ENCODE results near the gene IGF2BP3. TPM values are rescaled to one million over a fixed set of nuclear protein-coding genes. Genes with fewer than 3 reads are reported as not detected.
A peak's percentile ranks its signal among the peaks of the same experiment; 100 is the strongest.

IGF2BP3 gene
- total RNA-seq, 4 donors from 2014 or later = 45.8 TPM; not detected in 3

DNA sequence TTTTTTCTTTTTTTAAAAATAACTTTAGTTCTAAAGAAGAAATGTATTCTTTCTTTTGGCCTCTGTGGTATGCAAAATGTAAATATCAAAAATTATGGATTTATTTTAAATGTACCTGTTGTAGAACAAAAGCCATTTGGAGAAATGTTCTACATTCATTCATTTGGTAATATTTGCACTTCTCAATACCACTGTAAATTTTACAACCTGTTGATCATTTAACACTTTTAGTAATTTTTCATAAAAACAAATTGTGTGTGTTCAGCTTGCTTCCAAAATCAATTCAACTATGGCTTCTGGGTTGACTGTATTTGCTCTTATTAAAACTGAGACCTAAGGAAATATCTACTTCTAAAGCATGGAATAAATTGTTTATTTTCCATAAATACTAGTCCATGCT lies 2.3 kb upstream of the IGF2BP3 start:
- no peak overlapping the region for H3K4me3 ChIP-seq
- H3K9me3 ChIP-seq = no peaks in the 10 kb centered on the region
- DNase-seq = no peak
- H3K27ac ChIP-seq = no peak overlapping the region
- peaks cover 0 to 16% of the 10 kb centered on the region in 2 donors for H3K4me1 ChIP-seq
- H3K27me3 ChIP-seq = peaks cover 58 to 90% of the 10 kb centered on the region in 2 donors
- TF ChIP-seq CTCF (IDR thresholded peaks at IDR 0.05) (no peak), POLR2A (IDR thresholded peaks at IDR 0.05) (no peak)
- intact Hi-C loops (cut with DNase I; ENCODE audit: low total_unique reads) = no loop called here
- no peaks in the 10 kb centered on the region for H3K36me3 ChIP-seq

DNA sequence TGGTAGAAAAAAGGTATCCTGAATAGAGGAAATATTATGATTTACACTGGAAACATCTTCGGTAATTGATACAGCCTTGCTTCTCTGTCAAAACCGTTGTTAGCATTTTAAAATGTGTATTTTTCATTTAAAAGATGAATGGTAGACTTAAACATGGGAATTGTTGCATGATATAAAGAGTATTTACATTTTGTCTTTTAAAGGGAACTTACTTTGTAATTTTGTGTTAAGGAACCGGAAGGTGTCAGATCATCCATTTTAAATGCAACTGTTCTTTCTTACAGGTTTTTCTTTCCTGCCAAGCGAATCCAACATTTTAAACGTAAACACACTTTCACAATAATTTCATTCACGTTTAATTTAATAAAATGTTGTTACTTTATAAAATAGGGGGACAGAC lies 1.8 kb upstream of the IGF2BP3 start:
- intact Hi-C loops (cut with DNase I; ENCODE audit: low total_unique reads) = no loop called here
- TF ChIP-seq CTCF (IDR thresholded peaks at IDR 0.05) = no peak
- TF ChIP-seq POLR2A (IDR thresholded peaks at IDR 0.05) = no peak
- H3K27ac ChIP-seq = no peak overlapping the region
- peaks cover 0 to 16% of the 10 kb centered on the region in 2 donors for H3K4me1 ChIP-seq
- H3K4me3 ChIP-seq = no peak overlapping the region
- H3K9me3 ChIP-seq = no peaks in the 10 kb centered on the region
- DNase-seq = no peak
- H3K36me3 ChIP-seq = no peaks in the 10 kb centered on the region
- peaks cover 62 to 90% of the 10 kb centered on the region in 2 donors for H3K27me3 ChIP-seq

DNA sequence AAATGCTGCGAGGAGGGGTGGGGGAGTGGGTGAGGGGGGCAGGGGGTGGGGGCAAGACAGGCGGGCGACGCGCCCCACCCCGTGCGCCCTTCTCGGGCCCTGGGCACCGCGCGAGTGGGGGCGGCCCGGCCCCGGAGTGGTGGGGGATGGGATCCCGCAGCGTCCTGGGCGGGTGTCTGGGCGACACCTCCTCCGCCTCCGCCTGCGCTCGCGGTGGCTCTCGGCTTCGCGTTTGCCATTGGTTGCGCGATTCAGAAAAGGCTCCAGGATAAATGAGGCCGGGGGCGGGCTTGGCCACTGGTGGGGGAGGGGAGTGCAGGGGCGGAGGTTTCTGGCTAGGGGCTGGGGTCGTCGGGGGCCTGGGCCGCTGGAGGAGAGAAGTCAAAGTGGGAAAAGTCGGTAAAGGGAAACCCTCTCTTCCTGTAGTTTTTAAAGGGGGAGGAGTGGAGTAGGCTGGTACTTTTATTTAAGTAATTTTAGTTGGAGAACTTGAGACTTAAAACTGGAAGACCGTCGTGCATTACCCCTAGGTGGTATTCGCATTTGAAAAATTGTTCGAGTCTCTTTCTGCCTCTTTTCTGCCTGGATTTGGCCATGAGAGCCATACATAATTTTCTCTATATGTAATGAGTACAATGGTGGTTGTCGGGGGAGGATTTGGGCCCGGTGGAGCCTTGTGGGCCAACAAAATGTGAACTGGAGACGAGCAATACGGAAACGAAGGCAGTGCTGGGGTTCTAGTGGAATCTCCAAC lies 992 bp upstream of the IGF2BP3 start:
- H3K4me1 ChIP-seq = peaks cover 0 to 16% of the 10 kb centered on the region in 2 donors
- no peak for TF ChIP-seq CTCF (IDR thresholded peaks at IDR 0.05)
- TF ChIP-seq POLR2A (IDR thresholded peaks at IDR 0.05) = no peak
- H3K36me3 ChIP-seq = no peaks in the 10 kb centered on the region
- no peak for DNase-seq
- peaks cover 60 to 88% of the 10 kb centered on the region in 2 donors for H3K27me3 ChIP-seq
- H3K9me3 ChIP-seq = no peaks in the 10 kb centered on the region
- intact Hi-C loops (cut with DNase I; ENCODE audit: low total_unique reads) = no loop called here
- H3K4me3 ChIP-seq = no peak overlapping the region
- H3K27ac ChIP-seq = no peak overlapping the region

DNA sequence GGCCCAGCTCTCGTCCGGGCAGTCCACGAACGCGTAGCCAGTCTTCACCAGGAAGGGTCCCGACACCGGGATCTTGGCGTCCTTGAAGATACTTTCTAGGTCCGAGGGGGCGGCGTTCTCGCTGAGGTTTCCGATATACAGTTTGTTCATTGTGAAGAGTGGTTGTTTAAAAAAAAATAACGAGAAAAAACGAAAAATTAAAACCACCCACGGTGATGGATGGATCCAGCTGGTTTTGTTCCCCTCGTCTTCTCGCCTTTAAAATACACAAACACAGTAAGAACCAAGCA lies 385 bp downstream of the IGF2BP3 start:
- Histone ChIP-seq H3K9me3 (no peaks in the 10 kb centered on the region), H3K27me3 (peaks cover 49 to 74% of the 10 kb centered on the region in 2 donors), H3K4me1 (peaks cover 0 to 16% of the 10 kb centered on the region in 2 donors), H3K27ac (no peak overlapping the region), H3K36me3 (no peaks in the 10 kb centered on the region), H3K4me3 (peak overlapping the region in 1 of 2 donors; percentile 31)
- intact Hi-C loops (cut with DNase I; ENCODE audit: low total_unique reads) = no loop called here
- DNase-seq = no peak
- TF ChIP-seq CTCF (IDR thresholded peaks at IDR 0.05) = no peak
- TF ChIP-seq POLR2A (IDR thresholded peaks at IDR 0.05) = no peak

DNA sequence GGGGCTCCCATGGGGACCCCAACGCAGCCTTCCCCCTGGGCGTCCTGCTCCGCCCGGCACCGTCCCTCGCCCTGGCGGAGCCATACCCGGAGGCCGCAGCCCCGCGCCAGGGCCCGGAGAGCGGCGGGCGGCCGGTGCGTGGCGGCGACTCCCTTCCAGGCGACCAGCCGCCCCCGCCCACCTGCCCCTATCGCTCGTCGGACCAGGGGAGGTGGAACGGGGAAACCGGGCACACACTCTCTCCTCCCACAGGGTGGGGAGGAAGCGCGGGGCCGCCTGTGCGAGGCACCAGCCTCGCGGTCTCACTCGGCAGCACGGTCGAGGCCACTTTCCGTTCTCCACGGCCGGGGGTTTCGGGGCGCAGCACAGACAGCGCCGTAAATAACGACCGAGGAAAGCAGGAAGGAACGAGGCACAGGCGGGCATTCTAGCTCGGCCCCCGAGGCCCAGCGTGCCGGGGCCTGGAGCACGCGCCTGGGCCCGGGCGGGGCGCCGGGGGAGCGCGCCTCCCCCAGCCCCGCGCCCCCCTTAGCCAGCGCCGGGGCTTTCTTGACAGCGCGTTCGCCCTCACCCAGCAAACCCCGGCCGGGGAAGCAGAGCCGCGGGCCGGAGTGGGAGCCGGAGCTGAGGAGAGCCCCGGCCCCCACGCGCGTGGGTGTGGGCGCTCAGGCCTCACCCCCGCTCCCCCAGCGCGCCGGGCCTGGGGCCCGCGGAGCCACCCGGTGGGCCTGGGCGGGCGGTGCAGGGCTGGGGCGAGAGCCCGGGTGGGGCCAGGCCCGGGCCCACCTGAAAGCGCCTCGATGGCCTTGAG lies 936 bp downstream of the IGF2BP3 start:
- no peaks in the 10 kb centered on the region for H3K9me3 ChIP-seq
- peaks cover 43 to 74% of the 10 kb centered on the region in 2 donors for H3K27me3 ChIP-seq
- peaks cover 0 to 16% of the 10 kb centered on the region in 2 donors for H3K4me1 ChIP-seq
- H3K4me3 ChIP-seq = peak overlapping the region in 1 of 2 donors; percentile 31
- H3K36me3 ChIP-seq = no peaks in the 10 kb centered on the region
- no peak for TF ChIP-seq CTCF (IDR thresholded peaks at IDR 0.05)
- no peak for TF ChIP-seq POLR2A (IDR thresholded peaks at IDR 0.05)
- H3K27ac ChIP-seq = no peak overlapping the region
- intact Hi-C loops (cut with DNase I; ENCODE audit: low total_unique reads) = no loop called here
- no peak for DNase-seq
